Prostate gland (tissue), 2 donors: ENCODE results near the gene MOCS1.

Experiments
- CTCF ChIP-seq, 4 experiments: fragments of 200-600 bp in 2 of 4; fragments of 450-650 bp in 2 of 4; sonication (generic) in 2 of 4; IDR thresholded peaks; 1 replicate in 3 of 4; 2 replicates in 1 of 4; pipeline ENCODE4 v1.5.1; 2016 to 2019; ENCODE audit warnings: antibody characterized with exemption in 4 of 4, mild to moderate bottlenecking in 2 of 4, moderate library complexity in 2 of 4
- POLR2AphosphoS5 ChIP-seq: sonication (generic); formaldehyde crosslinking; IDR thresholded peaks from one replicate; pipeline ENCODE4 v1.6.1; 2017; ENCODE audit warnings: antibody characterized with exemption

GRCh38 chr6:39876111-39876510 is 58.2 kb downstream of the MOCS1 start:
- no peak for TF ChIP-seq CTCF (IDR thresholded peaks at IDR 0.05)
- no peak for TF ChIP-seq POLR2AphosphoS5
